GM18499 (cell line): ENCODE measurements around the gene IL17RE.

Source experiments
- ATAC-seq: cut with Tn5 transposase; IDR thresholded peaks from one replicate; pipeline ENCODE4 v1.9.1; 2021; ENCODE audit warnings: moderate number of reproducible peaks; ENCODE audit not compliant: insufficient read depth, unreplicated experiment

IL17RE gene

GRCh38 chr3:9901967-9902366 lies 681 bp upstream of the IL17RE start:
- ATAC-seq: no peak

DNA sequence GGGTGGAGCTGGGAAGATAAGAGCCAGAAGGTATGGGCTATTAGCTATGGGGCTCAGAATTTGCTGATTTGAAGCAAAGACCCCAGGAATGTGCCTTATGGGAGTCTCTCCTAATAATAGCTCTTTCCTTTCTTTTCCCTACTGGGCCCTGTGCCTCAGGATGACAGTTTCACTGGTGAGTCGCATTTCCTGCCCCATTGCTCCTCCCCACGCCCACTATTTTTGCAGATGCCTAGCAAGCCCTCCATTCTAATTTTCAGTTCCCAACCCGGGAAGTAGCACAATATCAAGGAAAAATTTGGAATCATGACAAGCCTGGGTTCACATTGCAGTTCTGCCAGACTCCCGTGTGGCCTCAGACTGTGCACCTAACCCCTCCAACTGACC lies 583 bp downstream of the IL17RE start:
- no peak for ATAC-seq

DNA sequence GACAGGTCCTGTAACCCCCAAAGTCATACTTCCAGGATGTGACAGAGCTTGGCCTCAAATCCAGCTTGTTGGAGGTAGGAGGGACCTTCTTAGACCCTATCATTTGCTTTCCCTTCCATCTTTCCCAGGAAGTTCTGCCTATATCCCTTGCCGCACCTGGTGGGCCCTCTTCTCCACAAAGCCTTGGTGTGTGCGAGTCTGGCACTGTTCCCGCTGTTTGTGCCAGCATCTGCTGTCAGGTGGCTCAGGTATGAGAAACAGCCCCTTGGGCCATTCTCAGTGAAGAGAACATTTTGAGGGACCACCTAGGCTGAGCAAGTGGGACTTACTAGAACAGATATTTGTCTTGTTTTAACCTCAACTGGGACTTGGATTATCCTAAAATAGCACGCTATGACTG lies 1.3 kb downstream of the IL17RE start:
- no peak for ATAC-seq

- no peak for ATAC-seq
Observed at GRCh38 chr3:9906480-9906879, 3.8 kb downstream of the IL17RE start.

GRCh38 chr3:9908286-9908685 lies 5.6 kb downstream of the IL17RE start:
- no peak for ATAC-seq

- no peak for ATAC-seq
Observed at GRCh38 chr3:9909221-9910013, 6.8 kb downstream of the IL17RE start.

- ATAC-seq: no peak
Observed at GRCh38 chr3:9911863-9912262, 9.2 kb downstream of the IL17RE start.

DNA sequence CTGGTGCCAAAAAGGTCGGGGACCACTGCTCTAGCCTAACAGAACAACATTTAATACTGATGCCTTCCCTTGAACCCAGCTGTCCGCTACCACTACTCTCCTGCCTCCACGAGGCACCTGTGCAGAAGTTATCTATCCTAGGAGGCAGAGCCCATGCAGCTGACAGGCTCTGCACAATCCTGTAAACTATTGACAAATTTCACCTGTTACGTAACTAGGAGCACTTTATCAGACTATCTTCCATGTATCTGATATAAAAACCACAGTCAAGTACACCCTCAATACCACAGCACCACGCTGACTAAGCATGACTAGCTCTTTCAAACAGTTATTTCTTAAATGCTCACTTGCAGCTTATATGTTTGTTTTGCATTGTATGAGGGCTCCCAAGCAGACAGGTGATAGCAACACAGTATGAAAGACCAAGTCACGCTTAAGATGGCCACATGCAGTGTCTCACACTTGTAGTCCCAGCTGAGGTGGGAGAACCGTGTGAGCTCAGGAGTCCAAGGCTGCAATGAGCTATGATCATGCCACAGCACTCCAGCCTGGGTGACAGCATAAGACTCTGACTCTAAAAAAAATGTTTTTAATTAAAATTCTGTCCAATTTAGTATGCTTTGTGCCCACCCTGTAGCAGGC lies 9.8 kb downstream of the IL17RE start:
- ATAC-seq: no peak

DNA sequence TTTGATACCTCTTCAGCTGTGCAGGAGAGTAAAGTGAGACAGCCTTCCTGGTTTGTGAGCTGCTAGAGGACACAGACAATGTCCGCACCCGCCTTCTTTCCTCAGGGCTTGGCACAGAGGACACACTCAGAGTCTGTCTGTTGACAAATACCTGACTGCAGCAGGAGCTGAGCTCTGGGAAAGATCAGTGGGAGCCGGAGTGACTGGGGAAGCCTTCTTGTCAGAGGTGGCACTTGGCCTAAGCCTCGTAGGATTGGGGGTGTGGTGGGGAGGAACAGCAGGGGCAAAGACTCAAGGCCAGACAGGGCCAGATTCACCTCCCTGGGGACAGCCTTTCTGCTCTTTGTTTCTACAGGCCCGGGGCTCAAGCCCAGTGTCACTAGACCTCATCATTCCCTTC lies 11.0 kb downstream of the IL17RE start:
- ATAC-seq: no peak

- ATAC-seq: no peak
Observed at GRCh38 chr3:9914011-9914410, 11.4 kb downstream of the IL17RE start.

DNA sequence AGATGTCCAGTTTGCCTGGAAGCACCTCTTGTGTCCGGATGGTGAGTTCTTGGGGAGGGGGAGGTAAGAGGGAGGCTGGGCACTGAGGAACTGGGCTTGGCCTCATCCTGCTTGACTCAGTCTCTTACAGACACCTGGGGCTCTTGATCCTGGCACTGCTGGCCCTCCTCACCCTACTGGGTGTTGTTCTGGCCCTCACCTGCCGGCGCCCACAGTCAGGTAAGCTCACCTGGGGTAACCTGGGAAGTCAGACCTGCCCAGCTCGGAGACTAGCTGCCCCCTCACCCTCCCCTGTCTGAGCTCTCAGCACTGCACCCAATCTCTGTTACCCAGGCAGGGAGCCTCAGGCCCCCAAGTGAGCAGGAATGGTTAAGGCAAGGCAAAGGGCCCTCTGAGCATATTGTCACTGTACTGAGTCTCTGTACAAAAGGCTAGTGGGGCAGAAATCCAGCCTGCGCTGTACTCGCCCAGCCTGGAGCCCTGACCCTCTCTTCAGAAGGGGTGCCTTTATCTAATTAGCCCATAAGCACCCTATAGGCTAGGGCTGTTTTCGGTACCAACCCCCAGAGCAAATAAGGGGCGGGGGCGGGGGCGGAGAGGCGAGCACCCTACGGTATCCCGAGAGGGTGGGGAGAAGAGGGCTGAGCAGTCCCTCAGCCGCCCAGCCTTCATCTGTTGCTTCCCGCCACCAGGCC lies 12.1 kb downstream of the IL17RE start:
- no peak for ATAC-seq

DNA sequence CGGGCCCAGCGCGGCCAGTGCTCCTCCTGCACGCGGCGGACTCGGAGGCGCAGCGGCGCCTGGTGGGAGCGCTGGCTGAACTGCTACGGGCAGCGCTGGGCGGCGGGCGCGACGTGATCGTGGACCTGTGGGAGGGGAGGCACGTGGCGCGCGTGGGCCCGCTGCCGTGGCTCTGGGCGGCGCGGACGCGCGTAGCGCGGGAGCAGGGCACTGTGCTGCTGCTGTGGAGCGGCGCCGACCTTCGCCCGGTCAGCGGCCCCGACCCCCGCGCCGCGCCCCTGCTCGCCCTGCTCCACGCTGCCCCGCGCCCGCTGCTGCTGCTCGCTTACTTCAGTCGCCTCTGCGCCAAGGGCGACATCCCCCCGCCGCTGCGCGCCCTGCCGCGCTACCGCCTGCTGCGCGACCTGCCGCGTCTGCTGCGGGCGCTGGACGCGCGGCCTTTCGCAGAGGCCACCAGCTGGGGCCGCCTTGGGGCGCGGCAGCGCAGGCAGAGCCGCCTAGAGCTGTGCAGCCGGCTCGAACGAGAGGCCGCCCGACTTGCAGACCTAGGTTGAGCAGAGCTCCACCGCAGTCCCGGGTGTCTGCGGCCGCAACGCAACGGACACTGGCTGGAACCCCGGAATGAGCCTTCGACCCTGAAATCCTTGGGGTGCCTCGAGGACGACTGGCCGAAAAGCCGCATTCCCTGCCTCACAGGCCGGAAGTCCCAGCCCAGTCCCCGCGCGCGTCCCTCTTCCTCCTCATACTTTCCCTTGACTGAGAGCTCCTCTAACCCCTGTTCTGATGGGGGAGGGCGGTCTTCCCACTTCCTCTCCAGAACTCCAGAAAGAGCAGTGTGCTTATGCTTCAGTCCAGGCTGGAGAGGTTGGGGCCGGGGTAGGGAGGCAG lies 12.8 kb downstream of the IL17RE start:
- no peak for ATAC-seq

DNA sequence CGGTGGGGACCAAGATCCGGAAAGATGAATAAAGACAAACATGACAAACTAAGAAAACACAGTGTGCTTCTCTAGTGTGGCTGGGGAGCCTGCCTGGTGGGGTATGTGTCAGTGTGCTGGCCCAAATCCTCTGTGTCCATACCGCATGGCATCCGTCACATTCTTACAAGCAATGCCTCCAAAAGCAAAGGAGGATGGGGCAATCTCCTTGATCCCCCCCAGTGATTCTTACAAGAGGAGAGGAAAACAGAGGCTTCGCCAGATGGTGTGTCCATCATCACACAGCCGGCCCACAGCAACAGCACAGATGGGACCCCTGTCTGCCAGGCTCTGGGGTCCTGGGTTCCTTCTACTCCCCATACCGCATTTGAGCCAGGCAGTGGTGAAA lies 13.7 kb downstream of the IL17RE start:
- no peak for ATAC-seq

DNA sequence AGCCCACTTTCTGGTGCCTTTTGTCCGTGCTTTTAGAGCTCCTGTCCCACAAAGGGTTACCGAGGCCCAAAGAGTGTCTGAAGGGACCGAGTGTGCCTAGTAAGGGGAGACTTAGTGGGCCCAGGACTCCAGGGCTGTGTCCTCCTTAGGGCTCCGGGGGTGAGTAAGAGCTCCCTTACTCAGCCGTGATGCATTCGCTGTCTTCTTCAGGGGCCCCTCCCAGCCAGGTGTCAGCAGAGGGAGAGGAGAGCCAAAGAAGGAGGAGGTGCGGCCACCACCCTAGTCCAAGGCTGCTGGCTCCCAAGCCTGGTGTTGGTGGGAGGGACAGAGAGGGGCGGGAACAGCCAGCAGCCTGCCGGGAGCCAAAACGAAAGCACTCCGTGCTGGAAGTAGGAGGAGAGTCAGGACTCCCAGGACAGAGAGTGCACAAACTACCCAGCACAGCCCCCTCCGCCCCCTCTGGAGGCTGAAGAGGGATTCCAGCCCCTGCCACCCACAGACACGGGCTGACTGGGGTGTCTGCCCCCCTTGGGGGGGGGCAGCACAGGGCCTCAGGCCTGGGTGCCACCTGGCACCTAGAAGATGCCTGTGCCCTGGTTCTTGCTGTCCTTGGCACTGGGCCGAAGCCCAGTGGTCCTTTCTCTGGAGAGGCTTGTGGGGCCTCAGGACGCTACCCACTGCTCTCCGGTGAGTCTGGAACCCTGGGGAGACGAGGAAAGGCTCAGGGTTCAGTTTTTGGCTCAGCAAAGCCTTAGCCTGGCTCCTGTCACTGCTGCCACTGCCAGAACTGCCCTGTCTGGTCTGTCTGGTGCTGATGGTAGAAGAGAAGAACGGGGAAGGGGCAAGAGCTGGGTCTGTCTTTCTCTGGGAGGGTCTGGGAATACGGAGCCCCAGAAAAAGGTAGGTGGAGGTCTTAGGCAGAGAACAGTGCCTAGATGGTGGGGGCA lies 14.4 kb downstream of the IL17RE start, which contains the start of gene IL17RC:
Gene IL17RC, plus strand, starts transcription at position 365 of the 947 bp plus-strand sequence. Its CDS starts 218 bp downstream, at position 583.
- ATAC-seq: no peak

GRCh38 chr3:9917820-9918219 lies 15.2 kb downstream of the IL17RE start:
- no peak for ATAC-seq

- ATAC-seq: no peak
Observed at GRCh38 chr3:9918261-9919038, 15.8 kb downstream of the IL17RE start.

DNA sequence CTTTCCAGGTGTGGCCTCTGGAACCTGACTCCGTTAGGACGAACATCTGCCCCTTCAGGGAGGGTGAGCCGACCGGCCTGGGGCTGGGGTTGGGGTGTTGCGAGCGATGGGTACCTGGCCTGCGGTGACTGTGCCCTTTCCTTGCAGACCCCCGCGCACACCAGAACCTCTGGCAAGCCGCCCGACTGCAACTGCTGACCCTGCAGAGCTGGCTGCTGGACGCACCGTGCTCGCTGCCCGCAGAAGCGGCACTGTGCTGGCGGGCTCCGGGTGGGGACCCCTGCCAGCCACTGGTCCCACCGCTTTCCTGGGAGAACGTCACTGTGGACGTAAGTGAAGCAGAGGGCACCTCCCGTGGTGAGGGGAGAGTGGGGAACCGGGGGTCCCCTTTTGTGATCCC lies 25.5 kb downstream of the IL17RE start:
- ATAC-seq: no peak

- ATAC-seq: no peak
Observed at GRCh38 chr3:9930804-9931418, 28.3 kb downstream of the IL17RE start.
